Tibial nerve (tissue), 4 donors: ENCODE data around the gene PARP14.

Experiments
- CTCF ChIP-seq, 5 experiments: fragments of 200-600 bp in 3 of 5; fragments of 450-650 bp in 2 of 5; sonication (generic) in 3 of 5; IDR thresholded peaks; one replicate each; pipeline ENCODE4 v1.5.1; 2016 to 2019; ENCODE audit warnings: antibody characterized with exemption in 5 of 5, mild to moderate bottlenecking in 3 of 5, moderate library complexity in 2 of 5
- EP300 ChIP-seq, 2 donors: sonication (generic); formaldehyde crosslinking; IDR thresholded peaks; one replicate each; pipeline ENCODE4 v1.6.1; 2017; ENCODE audit warnings: antibody characterized with exemption in 2 of 2, mild to moderate bottlenecking in 1 of 2

- no peak for TF ChIP-seq EP300 (IDR thresholded peaks at IDR 0.05)
- TF ChIP-seq CTCF (IDR thresholded peaks at IDR 0.05) = no peak
These were observed 63.0 kb downstream of the PARP14 start for GRCh38 chr3:122743581-122744120.
